ENCODE results near the gene DTWD2.
"Not testable (repeated sequence)": the region's sequence is repeated elsewhere in the genome, so short reads cannot be mapped to it uniquely, and the experiment has no call there.

The DTWD2 gene

GRCh38 chr5:118857700-118858099 lies 130.6 kb downstream of the DTWD2 start:
- DNase-seq: no peak

DNA sequence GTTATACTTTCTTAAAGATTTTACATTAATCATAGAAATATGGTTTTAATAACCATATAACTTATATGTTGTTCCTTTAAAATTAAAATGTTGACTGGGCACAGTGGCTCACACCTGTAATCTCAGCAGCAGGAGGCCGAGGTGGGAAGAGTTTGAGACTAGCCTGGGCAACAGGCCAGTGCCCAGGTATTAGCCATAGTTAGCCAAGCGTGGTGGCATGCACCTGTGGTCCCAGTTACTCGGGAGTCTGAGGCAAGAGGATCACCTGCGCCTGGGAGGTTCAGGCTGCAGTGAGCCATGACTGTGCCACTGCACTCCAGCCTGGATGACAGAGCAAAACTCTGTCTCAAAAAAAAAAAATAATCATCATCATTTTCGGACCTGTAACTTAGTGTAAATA lies 133.5 kb downstream of the DTWD2 start:
- no peak for DNase-seq

GRCh38 chr5:118851785-118852184 lies 136.6 kb downstream of the DTWD2 start:
- DNase-seq: not testable (repeated sequence)

DNA sequence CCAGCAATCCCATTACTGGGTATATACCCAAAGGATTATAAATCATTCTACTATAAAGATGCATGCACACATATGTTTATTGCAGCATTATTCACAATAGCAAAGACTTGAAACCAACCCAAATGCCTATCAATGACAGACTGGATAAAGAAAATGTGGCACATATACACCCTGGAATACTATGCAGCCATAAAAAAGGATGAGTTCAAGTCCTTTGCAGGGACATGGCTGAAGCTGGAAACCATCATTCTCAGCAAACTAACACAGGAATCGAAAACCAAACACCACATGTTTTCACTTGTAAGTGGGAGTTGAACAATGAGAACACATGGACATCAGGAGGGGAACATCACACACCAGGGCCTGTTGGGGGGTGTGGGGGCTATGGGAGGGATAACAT lies 138.8 kb downstream of the DTWD2 start:
- not testable (repeated sequence) for DNase-seq

GRCh38 chr5:118844351-118844750 lies 144.0 kb downstream of the DTWD2 start:
- DNase-seq: no peak

- no peak for DNase-seq
Measured at GRCh38 chr5:118834710-118835109, 153.6 kb downstream of the DTWD2 start.

DNA sequence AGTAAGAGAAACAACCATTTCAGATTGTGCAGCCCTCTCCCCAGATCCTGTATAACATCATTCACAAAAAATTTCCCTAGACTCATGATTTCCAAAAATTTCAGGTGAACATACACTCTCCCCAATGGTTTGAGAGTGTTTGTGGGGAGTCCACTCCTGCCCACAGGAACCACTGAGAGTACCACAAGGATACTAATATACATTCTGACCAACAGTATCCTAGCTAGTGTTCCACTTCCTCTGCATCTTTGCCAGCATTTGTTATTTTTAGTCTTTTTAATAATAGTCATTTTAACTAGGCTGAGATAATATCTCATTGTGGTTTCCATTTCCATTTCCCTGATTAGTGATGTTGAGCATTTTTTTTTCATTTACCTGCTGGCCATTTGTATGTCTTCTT lies 155.4 kb downstream of the DTWD2 start:
- DNase-seq: no peak

DNA sequence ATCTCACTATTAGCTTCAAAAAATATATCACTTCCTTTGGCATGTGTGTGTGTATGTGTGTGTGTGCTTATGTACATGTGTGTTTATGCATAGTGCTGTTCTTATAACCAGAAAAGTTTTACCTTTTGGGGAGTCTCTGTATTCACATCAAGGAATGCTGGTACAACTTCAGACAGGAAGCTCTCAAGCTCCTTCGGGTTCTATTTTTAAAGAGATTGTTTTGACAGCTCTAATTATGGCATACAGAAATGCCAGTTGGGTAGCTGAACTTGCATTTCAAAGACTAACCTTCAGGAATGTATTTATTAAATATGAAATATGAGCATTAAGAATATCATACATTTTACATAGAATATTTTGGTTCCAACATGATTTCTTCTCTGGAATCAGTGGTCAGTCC lies 163.1 kb downstream of the DTWD2 start:
- DNase-seq: no peak

GRCh38 chr5:118818604-118819003 lies 169.7 kb downstream of the DTWD2 start:
- DNase-seq: no peak

- DNase-seq: no peak
Measured at GRCh38 chr5:118808441-118808840, 179.9 kb downstream of the DTWD2 start.

DNA sequence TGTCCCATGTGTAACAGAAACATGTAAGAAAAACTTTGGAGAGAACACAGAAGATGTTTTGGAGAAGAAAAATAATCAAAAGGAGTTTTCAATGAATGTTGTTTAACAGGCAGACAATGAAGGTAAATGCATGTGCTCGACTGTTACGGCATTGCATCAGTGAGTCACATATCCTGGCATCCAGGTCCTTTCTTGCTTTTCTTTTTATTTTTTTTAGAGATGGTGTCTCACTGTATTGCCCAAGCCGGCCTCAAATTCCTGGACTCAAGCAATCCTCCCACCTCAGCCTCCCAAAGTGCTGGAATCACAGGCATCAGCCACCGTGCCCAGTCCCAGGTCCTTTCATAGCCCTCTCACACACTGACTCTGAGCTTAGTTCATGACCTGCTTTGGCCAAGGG lies 181.8 kb downstream of the DTWD2 start:
- no peak for DNase-seq

GRCh38 chr5:118802335-118802734 lies 186.0 kb downstream of the DTWD2 start:
- DNase-seq: no peak

- DNase-seq: no peak
Measured at GRCh38 chr5:118796081-118796480, 192.3 kb downstream of the DTWD2 start.

DNA sequence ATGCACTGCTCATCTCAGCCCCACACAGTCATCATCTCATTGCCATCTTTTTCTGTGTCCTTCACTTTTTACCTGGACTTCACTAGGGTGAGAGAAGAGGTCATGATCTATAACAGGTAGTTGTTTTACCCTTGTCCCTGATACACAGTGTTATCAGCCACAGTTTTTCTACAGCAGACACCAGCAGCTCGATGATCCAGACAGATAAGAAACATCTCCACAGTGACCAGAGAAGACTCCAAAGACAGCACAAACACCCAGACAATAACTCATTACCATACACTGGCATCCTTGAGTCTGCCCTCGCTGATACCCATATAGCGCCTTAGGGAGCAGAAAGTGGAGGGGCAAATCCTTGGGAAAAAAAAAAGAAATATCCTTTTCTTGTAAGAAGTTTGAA lies 194.1 kb downstream of the DTWD2 start:
- DNase-seq: no peak

- DNase-seq: no peak
Measured at GRCh38 chr5:118793652-118794051, 194.7 kb downstream of the DTWD2 start.

DNA sequence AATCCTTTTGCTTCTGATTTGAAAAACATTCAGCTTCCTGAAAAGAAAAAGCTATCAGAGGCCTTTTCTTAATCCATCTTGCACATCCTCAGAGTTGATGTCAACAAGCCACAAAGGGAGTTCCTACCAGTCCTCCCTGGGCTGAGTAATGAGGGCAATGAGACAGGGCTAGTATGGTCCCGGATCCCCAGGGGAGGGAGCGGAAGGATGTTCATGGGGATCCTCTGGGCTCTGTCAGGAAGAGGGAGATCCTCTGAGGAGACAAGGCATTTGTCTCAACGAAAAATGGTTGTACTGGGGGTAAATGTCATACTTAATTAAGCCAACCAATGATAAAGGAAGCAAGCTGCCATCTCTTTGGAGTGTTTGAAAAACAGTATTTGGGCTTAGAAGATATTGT lies 195.3 kb downstream of the DTWD2 start:
- DNase-seq: no peak

GRCh38 chr5:118791926-118792734 lies 196.2 kb downstream of the DTWD2 start:
- no peak for DNase-seq

- no peak for DNase-seq
Measured at GRCh38 chr5:118789366-118789765, 199.0 kb downstream of the DTWD2 start.

DNA sequence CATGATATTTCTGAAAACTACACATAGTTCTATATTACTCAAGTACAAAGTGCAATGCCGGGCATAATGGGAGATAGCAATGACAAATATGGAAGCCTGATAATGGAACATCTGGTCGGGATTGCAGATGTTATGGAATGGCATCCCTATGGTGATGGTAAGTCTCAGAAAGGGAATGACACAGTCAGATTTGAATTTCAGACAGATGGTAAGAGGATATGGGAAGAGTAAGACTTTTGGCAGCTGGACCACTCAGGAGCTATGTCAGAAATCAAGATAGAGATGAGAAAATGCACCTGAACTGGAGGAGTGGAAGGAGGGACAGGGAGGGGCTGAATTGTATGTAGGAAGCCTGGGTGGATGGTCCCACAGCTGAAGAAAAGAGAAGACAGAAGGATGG lies 200.0 kb downstream of the DTWD2 start:
- DNase-seq: no peak

Data from NCI-H510A (cell line).